Kidney (tissue), 14 donors: ENCODE data around the gene TMEM184A. TPM values are rescaled to one million over a fixed set of nuclear protein-coding genes. Genes with fewer than 3 reads are reported as not detected.

Experiments used
- DNase-seq, 5 donors: peaks; one replicate each; pipeline ENCODE4 v3.0.0-alpha.2; 2013 to 2020
- FAIRE-seq: peaks from 2 replicates; lab custom pipeline; 2012; peaks lifted over from hg19 to GRCh38; lab: Jason Lieb, UNC
- H3K27ac ChIP-seq, 2 donors: one replicate each; pipeline ENCODE4 v1.7.0; 2013; ENCODE audit warnings: low read depth in 2 of 2, low read length in 2 of 2, inconsistent platforms in 1 of 2
- H3K27me3 ChIP-seq: one replicate; pipeline ENCODE4 v1.7.1; 2013; ENCODE audit warnings: low read length, inconsistent platforms; ENCODE audit not compliant: control insufficient read depth, insufficient read depth
- H3K36me3 ChIP-seq, 3 donors: one replicate each; pipeline versions ENCODE4 v1.7.0 to v1.7.1; 2013; ENCODE audit warnings: low read length in 3 of 3, control low read depth in 1 of 3, inconsistent platforms in 1 of 3; ENCODE audit not compliant: insufficient read depth in 3 of 3, control insufficient read depth in 2 of 3
- H3K4me1 ChIP-seq, 3 donors: one replicate each; pipeline versions ENCODE4 v1.7.0 to v1.7.1; 2013; ENCODE audit warnings: low read length in 3 of 3, inconsistent platforms in 1 of 3, low read depth in 1 of 3; ENCODE audit not compliant: control insufficient read depth in 2 of 3, insufficient read depth in 2 of 3
- H3K4me3 ChIP-seq, 3 donors: one replicate each; pipeline versions ENCODE4 v1.7.0 to v1.8.1; 2013; ENCODE audit warnings: low read length in 3 of 3, control low read depth in 1 of 3, inconsistent platforms in 1 of 3
- H3K9ac ChIP-seq, 3 donors: one replicate each; pipeline versions ENCODE4 v1.7.0 to v1.7.1; 2013; ENCODE audit warnings: low read length in 3 of 3, control low read depth in 1 of 3, inconsistent platforms in 1 of 3
- H3K9me3 ChIP-seq, 3 donors: one replicate each; pipeline versions ENCODE4 v1.7.0 to v1.7.1; 2013; ENCODE audit warnings: low read length in 3 of 3, control low read depth in 1 of 3, inconsistent platforms in 1 of 3; ENCODE audit not compliant: control insufficient read depth in 2 of 3, insufficient read depth in 1 of 3
- CTCF ChIP-seq: IDR thresholded peaks from 3 replicates; pipeline ENCODE4 v1.5.1; 2012; ENCODE audit warnings: mild to moderate bottlenecking, moderate library complexity, borderline replicate concordance; ENCODE audit not compliant: insufficient read depth; ENCODE audit errors: extremely low read depth
- intact Hi-C: fragments of 100-400 bp; cut with DNase I; formaldehyde crosslinking; loops from one replicate; pipeline ENCODE4 v1.11.1; 2022
- polyA plus RNA-seq: library from polyadenylated mRNA; stranded (reverse); fragments of 350-450 nt; fragmentation: Illumina TruSeq; extraction: RNeasy Lipid Tissue Mini Kit (QIAGEN cat#74804); gene quantifications from one replicate; pipeline ENCODE4 v1.2.3, GENCODE V29; 2014; ENCODE audit warnings: low read depth, low replicate concordance; ENCODE audit not compliant: insufficient read depth
- total RNA-seq: library from RNA; stranded (reverse); fragmentation: NEBNext Ultra II Directional; extraction: Animal tissue kit (Norgen Biotek cat#: 25700); gene quantifications from one replicate; pipeline ENCODE4 v1.2.1, GENCODE V29; 2021
- donor health status: control.
- donor health status: control.
- donor health status: control.
- donor health status: control.
- donor health status: control.
- donor health status: DM: yes; HTN: yes; CAD: no.
- donor health status: Normal renal cell carcinoma (clear cell type).

Gene TMEM184A
- total and polyA plus RNA-seq, 2 donors from 2014 or later, result 6.8 to 11.0 TPM

DNA sequence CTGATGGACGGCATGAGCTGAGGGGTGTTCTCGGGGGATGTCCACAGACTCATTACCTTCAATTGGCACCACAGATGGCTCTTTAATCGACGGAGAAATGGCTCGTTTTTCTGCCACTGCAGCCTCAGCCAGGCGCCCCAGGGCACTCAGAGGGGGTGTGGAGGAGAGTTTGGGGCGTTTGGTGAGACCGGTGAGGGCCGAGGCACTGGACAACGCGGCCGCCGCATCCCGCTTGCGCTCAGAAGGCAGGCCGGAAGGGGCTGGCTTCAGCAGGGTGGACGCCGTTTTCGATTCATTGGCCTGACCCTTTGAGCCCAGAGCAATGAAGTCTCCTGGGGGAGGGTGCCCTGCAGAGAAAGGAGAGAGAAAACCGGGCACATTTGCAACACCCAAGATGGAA, 53.2 kb downstream of the TMEM184A start:
- intact Hi-C loops, result no loop called here
- H3K9ac ChIP-seq, result peak overlapping the region in 1 of 3 donors; percentile 73
- TF ChIP-seq CTCF, result no peak
- H3K4me3 ChIP-seq, result peak overlapping the region; percentile 73 to 90 (median 80)
- H3K27ac ChIP-seq, result no peak overlapping the region
- H3K9me3 ChIP-seq, result no peaks in the 10 kb centered on the region
- H3K4me1 ChIP-seq, result peaks cover 0 to 7% (median 5%) of the 10 kb centered on the region in 3 donors
- FAIRE-seq (no peak), DNase-seq (peak in 1 of 5 donors; percentile 75)
- H3K36me3 ChIP-seq, result peaks cover 0 to 11% (median 3%) of the 10 kb centered on the region in 3 donors
- H3K27me3 ChIP-seq, result no peaks in the 10 kb centered on the region

- Histone ChIP-seq H3K36me3 (peaks cover 0 to 14% (median 3%) of the 10 kb centered on the region in 3 donors), H3K9me3 (no peaks in the 10 kb centered on the region), H3K27ac (no peak overlapping the region), H3K4me1 (peaks cover 0 to 7% (median 5%) of the 10 kb centered on the region in 3 donors), H3K9ac (no peak overlapping the region), H3K4me3 (no peak overlapping the region), H3K27me3 (no peaks in the 10 kb centered on the region)
- TF ChIP-seq CTCF, result no peak
- FAIRE-seq (no peak), DNase-seq (peak in 1 of 5 donors; percentile 74)
- intact Hi-C loops, result no loop called here
Measured at GRCh38 chr7:1501487-1502270, 54.3 kb downstream of the TMEM184A start.

- no peak for TF ChIP-seq CTCF
- intact Hi-C loops, result no loop called here
- no peaks in the 10 kb centered on the region for H3K27me3 ChIP-seq
- H3K9ac ChIP-seq, result no peak overlapping the region
- H3K4me1 ChIP-seq, result peaks cover 0 to 7% (median 5%) of the 10 kb centered on the region in 3 donors
- FAIRE-seq (no peak), DNase-seq (peak in 1 of 5 donors; percentile 70)
- H3K9me3 ChIP-seq, result no peaks in the 10 kb centered on the region
- no peak overlapping the region for H3K27ac ChIP-seq
- peaks cover 0 to 17% (median 5%) of the 10 kb centered on the region in 3 donors for H3K36me3 ChIP-seq
- H3K4me3 ChIP-seq, result no peak overlapping the region
Measured at GRCh38 chr7:1500064-1500807, 55.8 kb downstream of the TMEM184A start.
